Measurements from ENCODE around the gene GNG7.
"Not testable (repeated sequence)": the region's sequence is repeated elsewhere in the genome, so short reads cannot be mapped to it uniquely, and the experiment has no call there.

Gene GNG7

GRCh38 chr19:2575734-2576481 is 126.6 kb downstream of the GNG7 start:
- DNase-seq (ENCODE audit: low read depth in 2 of 2) = no peak

- DNase-seq (ENCODE audit: low read depth in 2 of 2) = no peak
These were observed 127.4 kb downstream of the GNG7 start for GRCh38 chr19:2574971-2575630.

GRCh38 chr19:2574478-2574931 is 128.0 kb downstream of the GNG7 start:
- no peak for DNase-seq (ENCODE audit: low read depth in 2 of 2)

GRCh38 chr19:2573916-2574315 is 128.6 kb downstream of the GNG7 start:
- DNase-seq (ENCODE audit: low read depth in 2 of 2) = no peak

GRCh38 chr19:2572152-2572551 is 130.3 kb downstream of the GNG7 start:
- not testable (repeated sequence) for DNase-seq (ENCODE audit: low read depth in 2 of 2)

GRCh38 chr19:2569596-2570465 is 132.7 kb downstream of the GNG7 start:
- DNase-seq (ENCODE audit: low read depth in 2 of 2) = no peak

GRCh38 chr19:2567996-2568395 is 134.5 kb downstream of the GNG7 start:
- no peak for DNase-seq (ENCODE audit: low read depth in 2 of 2)

GRCh38 chr19:2567580-2567979 is 134.9 kb downstream of the GNG7 start:
- DNase-seq (ENCODE audit: low read depth in 2 of 2) = no peak

- DNase-seq (ENCODE audit: low read depth in 2 of 2) = not testable (repeated sequence)
These were observed 138.9 kb downstream of the GNG7 start for GRCh38 chr19:2563546-2563945.

- peak; percentile 50 to 61 for DNase-seq (ENCODE audit: low read depth in 2 of 2)
These were observed 140.6 kb downstream of the GNG7 start for GRCh38 chr19:2561895-2562294.

- DNase-seq (ENCODE audit: low read depth in 2 of 2) = no peak
These were observed 141.3 kb downstream of the GNG7 start for GRCh38 chr19:2561221-2561620.

GRCh38 chr19:2560369-2560768 is 142.1 kb downstream of the GNG7 start:
- no peak for DNase-seq (ENCODE audit: low read depth in 2 of 2)

GRCh38 chr19:2558543-2558942 is 144.0 kb downstream of the GNG7 start:
- no peak for DNase-seq (ENCODE audit: low read depth in 2 of 2)

- not testable (repeated sequence) for DNase-seq (ENCODE audit: low read depth in 2 of 2)
These were observed 144.4 kb downstream of the GNG7 start for GRCh38 chr19:2558131-2558530.

- no peak for DNase-seq (ENCODE audit: low read depth in 2 of 2)
These were observed 145.4 kb downstream of the GNG7 start for GRCh38 chr19:2557093-2557440.

GRCh38 chr19:2556221-2557092 is 146.0 kb downstream of the GNG7 start:
- DNase-seq (ENCODE audit: low read depth in 2 of 2) = no peak

- no peak for DNase-seq (ENCODE audit: low read depth in 2 of 2)
These were observed 146.9 kb downstream of the GNG7 start for GRCh38 chr19:2555422-2556220.

GRCh38 chr19:2554856-2555255 is 147.6 kb downstream of the GNG7 start:
- no peak for DNase-seq (ENCODE audit: low read depth in 2 of 2)

GRCh38 chr19:2553510-2553909 is 149.0 kb downstream of the GNG7 start:
- DNase-seq (ENCODE audit: low read depth in 2 of 2) = no peak

GRCh38 chr19:2552859-2553258 is 149.6 kb downstream of the GNG7 start:
- peak in 1 of 2 donors; percentile 52 for DNase-seq (ENCODE audit: low read depth in 2 of 2)

GRCh38 chr19:2551864-2552185 is 150.7 kb downstream of the GNG7 start:
- no peak for DNase-seq (ENCODE audit: low read depth in 2 of 2)

All from stimulated activated CD4-positive, alpha-beta T cell treated with anti-CD3 and anti-CD28 coated beads, Interleukin-15, amount 100 ng/mL, for 48 hours (primary cell).